NCI-H748 (cell line): ENCODE measurements around the gene TMA7B.
A peak's percentile ranks its signal among the peaks of the same experiment; 100 is the strongest.

Experiments
- DNase-seq: peaks from one replicate; lab custom pipeline; 2025; ENCODE audit not compliant: unreplicated experiment; lab: John Stamatoyannopoulos, UW

TMA7B gene

DNA sequence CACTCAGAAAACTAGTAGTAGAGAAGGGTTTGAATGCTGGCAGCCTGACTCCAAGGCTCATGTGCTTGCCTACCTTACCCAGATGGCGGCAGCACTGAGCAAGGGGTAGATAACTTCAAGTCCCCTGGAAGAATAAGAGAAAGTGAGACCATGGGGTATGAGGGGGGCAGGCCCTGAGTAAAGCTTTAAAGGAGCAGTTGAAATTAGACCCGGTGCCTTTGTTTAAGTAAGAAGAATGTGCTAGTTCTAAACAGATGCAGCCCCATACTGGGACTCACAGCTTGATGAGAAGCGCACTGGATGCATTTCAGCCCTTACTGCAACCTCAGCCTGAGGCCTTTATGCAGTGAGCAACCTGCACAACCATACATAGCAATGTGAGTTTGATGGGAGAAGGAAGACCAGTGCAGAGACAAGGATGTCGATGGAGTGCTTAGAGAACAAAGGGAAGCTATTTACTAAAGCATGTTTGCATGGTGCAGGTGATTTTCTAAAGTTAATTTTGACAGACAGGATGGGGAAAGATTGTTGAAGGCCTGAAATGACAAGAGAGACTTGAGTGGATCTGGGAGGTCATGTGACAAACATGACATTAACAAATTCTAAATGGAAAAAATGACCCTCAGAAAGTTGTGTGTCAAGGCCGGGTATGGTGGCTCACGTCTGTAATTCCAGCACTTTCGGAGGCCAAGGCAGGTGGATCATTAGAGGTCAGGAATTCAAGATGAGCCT, 27.1 kb upstream of the TMA7B start:
- DNase-seq, result peak; percentile 47

DNA sequence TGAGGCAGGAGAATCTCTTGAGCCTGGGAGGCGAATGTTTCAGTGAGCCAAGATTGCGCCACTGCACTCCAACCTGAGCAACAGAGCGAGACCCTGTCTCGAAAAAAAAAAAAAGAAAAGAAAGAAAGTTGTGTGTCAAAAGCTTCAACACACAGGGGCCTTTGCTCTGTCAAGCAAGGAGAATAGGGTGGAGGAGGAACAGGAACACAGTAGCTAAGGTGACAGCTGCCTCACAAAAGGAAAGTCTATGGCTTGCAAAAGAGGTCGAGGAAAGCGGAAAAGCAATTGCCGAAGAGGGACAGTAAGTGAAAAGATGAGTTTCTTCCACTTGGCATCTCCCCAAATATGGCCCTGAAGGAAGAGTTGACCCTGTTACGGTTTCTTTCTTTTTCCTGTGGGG, 26.5 kb upstream of the TMA7B start:
- DNase-seq, result no peak

DNA sequence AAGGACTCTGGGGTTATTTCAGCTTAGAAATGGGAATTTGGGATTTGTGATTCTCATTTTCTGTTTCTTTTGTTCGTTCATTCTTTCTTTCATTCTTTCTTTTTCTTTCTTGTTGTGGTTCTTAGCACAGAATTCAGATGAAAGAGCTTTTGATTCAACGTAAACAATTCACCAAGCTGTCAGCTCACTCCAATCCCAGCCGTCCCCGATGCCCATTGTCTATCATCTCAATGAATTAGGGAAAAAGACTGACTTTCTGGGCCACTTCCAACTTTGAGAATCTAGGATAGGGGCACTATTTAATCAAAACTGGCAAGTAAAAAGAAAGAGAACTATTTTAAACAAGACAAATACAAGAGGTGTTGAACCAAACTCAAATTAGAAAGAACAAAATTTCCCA, 25.1 kb upstream of the TMA7B start:
- DNase-seq, result no peak

DNA sequence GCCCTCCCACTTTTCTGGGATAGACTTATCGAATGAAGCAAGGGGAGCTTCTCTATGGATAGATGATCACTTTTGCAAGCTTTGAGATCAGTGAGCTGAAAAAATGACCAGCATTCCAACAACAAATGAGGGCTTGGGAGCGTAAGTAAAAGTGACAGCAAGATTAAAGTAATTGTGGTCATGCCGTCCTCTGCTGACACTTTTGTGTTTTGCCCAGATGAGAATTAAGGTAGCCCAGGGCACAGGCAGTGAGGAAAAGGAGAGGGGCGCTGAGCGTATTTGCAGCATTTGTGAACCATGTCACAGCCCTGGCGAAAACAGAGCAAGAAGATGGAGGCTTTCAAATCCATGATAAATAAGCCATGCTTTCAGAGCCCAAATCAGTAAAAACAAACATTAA, 24.6 kb upstream of the TMA7B start:
- no peak for DNase-seq

DNA sequence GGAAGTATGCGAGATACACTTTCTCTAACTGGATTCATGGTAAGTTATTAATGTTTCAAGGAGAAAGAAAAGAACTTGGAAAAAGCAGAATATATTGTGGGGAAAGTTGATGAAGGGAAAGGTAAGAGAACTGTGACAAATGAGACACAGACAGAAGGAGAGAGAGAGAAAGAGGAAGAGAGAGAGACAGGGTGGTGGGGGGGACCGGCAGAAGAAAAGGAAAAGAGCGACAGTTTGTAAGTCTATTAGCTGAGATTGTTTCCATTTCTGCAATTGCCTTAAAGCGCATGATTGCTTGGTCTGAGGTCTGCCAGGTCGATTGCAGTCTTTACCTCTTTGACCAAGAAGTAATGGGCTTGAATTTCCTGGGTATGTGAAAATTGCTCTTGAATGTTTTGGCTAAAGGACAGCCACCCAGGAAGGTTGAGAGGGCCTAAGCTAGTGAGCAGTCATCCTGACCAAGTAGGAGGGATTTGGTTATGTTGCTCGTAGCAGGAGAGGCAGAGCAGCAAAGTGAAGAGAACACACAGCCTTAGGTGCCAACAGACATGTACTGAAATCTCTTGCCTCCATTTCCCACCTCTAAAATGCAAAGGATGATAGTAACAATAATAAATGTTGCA, 23.6 kb upstream of the TMA7B start:
- DNase-seq, result no peak

DNA sequence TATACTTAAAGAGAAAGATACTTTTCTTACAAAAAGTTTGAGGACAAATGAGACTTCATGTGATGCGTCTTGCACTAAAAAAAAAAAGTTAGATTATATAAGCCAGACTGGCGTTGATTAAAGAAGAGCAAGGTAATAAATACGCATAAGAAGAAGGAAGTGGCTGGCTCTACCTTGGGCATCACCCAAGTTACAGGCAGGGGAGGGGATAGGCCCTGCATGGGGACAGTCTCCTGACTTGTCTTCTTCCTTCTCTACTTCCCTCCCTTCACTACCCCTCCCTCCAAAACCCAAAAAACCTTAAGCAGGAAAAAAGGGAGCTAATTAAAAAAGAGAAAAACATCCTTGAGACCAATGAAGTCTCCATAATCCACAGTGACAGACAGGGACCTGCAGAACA, 22.3 kb upstream of the TMA7B start:
- DNase-seq, result no peak

DNA sequence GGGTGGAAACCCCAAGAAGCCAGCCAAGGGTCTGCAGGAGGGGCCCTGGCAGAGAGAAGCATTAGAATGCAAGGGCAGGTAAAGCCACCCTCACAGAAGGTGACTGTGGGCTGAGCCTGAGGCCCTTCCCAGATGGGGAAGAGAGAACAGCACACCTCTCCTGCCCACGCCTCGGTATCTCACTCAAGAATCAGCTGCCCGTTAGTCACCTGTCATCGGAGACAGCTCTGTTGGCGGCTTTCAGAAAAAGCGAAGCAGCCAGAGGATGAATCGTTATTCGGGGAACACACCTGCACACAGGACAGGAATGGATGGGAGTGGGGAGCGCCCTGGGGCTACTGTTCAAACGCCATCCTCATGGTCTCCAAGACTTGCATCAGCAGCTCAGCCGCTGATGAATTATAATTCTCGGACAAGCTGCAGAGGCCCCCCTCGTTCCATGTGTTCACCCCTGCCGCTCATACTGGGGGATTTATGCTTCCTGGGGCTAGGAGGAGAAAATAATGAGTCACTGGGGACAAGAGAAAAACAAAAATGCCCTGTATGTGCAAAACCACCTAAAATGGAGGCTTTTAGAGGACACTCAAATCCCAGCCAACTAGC, 21.6 kb upstream of the TMA7B start:
- no peak for DNase-seq

DNA sequence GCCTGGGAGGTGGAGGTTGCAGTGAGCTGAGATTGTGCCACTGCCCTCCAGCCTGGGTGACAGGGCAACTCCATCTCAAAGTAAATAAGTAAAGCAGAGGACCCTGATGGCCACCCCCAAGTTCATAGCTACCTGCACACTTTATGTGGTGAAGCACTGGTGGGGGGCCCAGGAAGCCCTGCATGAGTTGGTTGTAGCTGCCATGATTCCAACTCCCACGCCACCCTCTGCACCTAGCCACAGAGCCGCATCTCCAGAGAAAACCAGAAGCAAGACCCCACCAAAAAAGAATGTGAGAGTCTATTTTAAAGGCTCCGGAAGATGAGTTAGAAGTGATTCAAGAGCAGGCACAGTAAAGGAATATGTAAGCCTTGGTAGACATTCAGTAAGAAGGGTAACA, 20.4 kb upstream of the TMA7B start:
- DNase-seq, result no peak

DNA sequence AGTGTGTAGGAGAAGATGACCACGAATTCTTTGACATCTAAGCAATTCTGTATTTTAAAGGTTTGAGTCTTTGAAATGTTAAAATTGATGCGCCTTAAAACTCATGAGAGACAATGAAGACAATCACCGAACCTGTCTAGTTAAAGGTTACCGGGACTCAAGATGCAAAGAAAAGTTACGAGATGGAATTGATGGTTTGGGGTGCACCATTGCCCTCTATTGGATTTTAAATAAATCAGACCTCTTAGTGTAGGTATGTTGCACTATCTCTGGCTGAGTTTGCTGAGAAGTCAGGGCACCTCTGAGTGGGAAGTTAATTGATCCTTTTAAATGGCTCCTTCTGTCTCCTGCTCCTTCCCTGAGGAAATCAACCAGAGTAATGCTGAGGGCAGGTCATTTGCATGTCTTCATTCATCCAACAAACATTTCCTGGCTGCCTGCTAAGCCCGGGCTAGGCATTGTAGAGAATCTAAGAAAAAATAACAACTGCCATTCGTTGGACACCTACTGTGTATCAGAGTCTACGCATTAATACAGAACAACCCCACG, 19.4 kb upstream of the TMA7B start:
- peak; percentile 14 for DNase-seq

DNA sequence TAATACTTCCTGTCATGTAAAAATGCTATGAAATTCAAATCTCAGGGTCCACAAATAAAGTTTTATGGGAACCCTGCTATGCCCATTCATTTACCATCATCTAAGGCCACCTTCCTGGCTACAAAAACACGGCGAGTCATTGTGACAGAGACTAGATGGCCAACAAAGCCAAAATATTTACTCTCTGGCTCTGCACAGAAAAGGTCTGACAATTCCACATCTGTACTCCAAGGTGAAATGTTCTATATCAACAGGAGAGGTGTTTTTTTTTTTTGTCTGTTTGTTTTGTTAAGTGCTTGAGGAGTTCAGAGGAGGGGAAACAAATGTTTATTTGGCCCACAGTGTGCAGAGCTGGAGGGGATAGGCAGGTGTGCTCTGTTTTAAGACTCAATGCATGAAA, 18.6 kb upstream of the TMA7B start:
- DNase-seq, result peak; percentile 92

DNA sequence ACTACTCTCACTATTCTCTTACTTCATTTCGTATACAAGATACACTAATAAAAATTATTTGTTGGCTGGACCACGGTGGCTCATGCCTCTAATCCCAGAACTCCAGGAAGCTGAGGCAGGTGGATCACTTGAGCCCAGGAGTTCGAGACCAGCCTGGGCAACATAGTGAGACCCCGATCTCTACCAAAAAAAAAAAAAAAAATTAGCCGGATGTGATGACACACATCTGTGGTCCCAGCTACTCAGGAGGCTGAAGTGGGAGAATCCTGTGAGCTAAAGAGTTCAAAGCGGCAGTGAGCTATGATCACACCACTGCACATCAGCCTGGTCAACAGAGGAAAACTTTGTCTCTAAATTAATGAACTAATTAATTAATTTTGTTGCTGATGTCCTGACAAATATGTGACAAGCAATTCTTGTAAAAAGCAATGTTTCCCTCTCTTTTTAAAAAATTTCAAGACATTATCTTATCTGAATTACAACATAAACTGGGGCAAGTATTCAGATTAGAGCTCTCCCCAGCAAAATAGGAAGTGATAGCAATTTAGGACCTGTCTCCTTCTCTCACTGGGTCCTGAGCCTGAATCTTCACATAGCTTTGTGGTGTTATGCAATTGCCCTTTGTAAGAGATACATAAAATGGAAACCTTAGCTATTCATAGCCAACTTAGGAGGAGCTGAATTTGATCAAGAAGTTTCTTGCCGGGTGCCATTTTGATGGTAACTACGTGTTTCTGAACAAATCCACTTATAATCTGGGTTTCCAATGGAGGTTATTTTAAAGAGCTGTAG, 17.6 kb upstream of the TMA7B start:
- DNase-seq, result no peak

DNA sequence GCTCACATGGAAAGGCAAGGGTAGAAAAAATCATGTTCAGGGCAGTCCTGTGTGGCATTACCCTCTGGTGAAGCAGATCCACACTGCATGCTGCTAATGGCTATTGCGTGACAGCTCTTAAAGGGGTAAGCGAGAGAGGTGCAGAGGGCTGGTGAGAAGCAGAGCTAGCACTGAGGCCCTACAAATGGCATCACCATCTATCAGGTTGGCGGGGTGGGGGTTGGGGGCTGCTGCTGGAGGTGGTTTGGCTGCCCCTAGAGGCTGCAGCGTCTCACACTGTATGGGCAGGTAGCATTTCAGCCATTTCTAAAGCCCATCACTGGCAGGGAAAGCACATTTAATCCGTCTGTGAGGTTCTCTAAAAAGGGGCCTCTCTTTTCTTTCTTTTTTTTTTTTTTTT, 16.9 kb upstream of the TMA7B start:
- DNase-seq, result peak; percentile 19

DNA sequence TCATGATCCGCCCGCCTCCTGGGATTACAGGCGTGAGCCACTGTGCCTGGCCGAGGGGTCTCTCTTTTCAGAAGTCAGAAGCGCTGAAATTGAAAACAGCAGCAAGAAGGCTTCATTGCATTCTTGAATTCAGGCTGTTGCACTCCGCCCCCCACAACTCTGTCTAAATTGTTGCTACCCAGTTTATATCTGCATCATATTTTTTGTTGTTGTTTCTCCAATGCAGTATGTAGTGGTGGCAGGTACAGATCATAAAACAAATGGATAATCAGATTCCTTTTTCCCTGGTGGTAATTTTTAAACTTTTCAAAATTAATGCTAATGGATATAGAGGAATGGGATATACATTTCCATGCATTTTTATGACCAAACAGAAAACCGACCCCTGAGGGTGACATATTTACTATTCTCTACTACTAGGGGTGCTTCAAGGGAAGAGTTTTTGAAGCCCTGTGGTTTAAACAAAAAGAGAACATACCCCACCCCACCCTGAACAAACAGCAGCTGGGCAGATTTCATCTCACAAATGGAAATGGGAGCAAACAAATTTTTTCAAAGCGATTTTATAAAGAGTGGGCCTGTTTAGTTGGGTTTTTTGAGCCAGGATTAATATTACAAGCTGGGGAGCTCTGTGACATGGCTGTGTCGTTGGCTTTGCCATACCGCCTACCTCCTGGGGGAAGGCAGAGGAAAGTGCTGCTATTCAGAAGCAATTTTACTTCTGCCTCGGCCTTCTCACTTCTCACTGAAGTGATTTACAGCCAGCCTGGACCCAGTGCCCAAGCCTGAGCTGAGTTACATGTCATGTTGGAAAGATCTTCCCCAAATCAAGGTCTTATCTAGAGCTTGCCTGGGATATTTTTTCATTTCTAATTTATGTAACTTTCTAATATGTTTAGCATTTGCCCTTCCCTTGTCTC, 16.0 kb upstream of the TMA7B start:
- peak; percentile 73 for DNase-seq

DNA sequence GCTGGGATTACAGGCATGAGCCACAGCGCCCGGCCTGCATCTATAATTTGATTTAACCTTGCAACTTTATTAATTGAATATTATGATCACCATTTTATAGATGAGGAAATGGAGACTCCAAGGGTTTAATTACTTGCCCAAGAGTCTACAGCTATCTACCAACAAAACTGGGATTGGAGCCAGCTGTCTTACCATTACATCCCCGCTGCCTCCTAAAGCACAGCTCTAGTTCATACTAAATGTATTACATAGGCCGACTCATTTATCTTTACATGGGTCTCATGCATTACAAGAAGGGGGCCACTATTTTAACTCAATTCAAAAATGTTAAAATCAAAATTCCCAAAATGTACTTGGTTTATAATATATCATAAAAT, 14.1 kb upstream of the TMA7B start:
- no peak for DNase-seq

DNA sequence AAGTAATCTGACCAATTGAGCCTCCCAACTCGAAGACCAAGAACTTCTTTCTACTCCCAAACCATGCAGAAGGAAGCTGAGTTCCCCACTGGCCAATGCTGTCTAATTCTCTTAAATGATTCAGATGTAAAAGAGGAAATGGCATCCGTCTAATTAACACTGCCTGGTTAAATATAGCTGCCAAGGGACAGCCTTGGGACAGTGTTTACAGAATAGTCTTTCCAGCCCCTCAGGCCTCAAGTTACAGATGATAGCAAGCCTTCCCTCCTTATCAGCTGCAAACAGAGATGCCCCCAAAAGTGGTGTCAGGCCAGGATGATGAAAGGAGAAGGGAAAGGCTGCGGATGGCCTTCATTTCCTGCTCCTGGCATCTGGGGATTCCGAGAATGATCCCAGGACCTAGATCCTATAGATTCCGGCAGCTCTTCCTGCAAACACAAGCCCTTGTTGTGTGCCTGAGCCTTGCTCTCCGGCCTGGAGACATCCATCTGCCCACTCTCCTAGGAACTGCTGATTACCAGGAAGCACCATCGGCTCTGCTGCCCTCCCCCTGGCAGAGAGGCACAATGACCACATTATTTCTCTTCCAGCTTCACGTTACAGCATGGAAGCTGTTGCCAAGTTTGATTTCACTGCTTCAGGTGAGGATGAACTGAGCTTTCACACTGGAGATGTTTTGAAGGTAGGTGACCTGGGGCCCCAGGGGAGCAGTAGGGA, 13.5 kb upstream of the TMA7B start:
- peak; percentile 46 for DNase-seq

DNA sequence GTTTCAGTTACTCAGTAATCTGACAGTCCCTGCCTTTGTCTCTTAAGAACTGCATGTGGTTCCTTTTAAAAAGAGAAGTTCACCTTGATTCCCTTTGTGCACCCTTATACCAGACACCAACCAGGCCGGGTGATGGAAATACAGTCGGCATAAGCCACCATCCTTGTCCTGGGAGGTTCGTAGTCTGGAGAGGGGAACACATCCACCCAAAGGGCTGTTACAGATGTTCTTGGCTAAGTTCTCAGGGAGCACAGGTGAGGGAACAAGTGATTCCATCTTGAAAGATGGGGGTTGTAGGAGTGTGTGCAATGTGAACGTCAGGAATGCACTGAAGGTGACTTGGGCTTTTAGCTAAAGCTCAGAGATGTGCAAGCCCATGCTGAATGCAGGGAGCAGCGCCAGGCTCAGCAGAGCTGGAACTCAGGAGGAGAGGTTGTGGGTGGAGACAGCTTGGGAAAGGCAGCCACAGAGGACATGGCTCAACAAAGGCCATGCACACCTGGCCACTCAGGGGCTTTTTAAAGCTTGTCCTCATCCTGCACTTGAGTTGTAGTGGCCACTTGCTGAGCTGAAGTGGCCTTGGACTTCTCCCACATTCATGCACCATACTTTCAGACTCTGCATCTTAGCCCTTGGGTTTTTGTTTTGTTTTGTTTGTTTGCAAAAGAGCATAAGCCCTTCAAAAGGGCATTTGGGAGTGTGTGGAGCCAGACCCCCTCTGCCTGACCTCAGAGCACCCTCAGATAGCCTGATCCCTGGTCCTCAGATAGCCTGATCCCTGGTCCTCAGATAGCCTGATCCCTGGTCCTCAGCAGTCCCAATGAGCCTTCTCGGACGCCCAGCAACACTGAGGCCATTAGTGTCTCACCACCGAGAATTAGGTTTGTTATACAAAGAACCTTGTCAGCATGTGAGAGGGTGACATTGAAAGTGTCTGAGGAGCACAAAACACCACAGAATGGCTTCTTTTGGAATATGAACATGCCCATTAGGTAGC, 12.7 kb upstream of the TMA7B start:
- peak; percentile 39 for DNase-seq

DNA sequence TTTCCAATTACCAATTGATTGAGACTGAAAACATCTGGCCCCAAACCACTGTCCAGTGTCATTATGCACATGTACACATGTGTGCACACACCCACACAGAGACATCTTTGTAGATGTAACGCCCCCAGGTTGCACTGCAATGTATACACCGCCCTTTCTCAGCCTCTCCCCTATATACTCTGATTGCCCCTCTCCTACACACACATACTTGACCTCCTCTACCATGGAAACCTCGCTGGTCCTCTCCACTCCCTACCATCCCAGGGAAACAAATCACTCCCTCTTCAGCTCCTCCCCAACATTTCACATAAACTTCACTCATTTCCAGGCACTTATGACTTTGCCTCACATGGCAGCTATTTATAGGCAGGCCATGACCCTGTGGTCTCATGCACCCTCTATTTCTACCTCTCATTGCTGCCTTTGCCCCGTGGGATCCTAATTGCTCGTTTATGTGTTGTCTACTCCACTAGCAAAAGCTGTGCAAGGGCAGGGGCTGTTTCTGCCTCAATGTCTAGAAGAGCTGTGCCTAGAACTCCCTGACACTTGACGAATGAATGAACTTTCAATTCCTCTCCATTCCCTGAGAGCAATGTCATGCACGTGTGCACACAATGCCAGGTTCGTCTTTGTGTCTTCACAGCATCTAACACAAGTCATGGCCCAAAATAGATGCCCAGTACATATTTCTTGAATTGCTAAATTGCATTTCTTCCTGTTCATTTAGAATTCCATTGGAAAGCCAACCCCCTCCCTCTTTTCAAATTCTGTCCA, 10.0 kb upstream of the TMA7B start:
- no peak for DNase-seq
